BJ (cell line): Measurements from ENCODE around the gene SLC35A3. TPM values are rescaled to one million over a fixed set of nuclear protein-coding genes. Genes with fewer than 3 reads are reported as not detected.
A peak's percentile ranks its signal among the peaks of the same experiment; 100 is the strongest.

Experiments
- CTCF ChIA-PET: fragments of 350-600 bp; formaldehyde crosslinking; extraction: SDS; loops from one replicate; lab custom pipeline; 2021; ENCODE audit warnings: antibody characterized with exemption, inconsistent platforms; lab: Yijun Ruan, JAX
- POLR2A ChIA-PET: fragments of 300-600 bp; sonication (Branson Sonifier 250); formaldehyde crosslinking; extraction: SDS; loops from one replicate; lab custom pipeline; 2021; ENCODE audit warnings: antibody characterized with exemption; lab: Charles Lee
- DNase-seq: peaks from one replicate; pipeline ENCODE4 v3.0.0-alpha.2; 2011; ENCODE audit warnings: low read depth
- H3K27me3 ChIP-seq: 2 replicates; pipeline ENCODE4 v1.6.0; 2011; ENCODE audit warnings: low read length; ENCODE audit not compliant: control insufficient read depth, insufficient read depth
- H3K36me3 ChIP-seq: 2 replicates; pipeline ENCODE4 v1.5.1; 2011; ENCODE audit warnings: low read length; ENCODE audit not compliant: control insufficient read depth, insufficient read depth
- H3K4me3 ChIP-seq: 2 replicates; pipeline ENCODE4 v1.5.1; 2011; ENCODE audit warnings: low read depth, mild to moderate bottlenecking, control low read depth, low read length
- polyA minus RNA-seq: library from RNA; depleted of rRNA, polyadenylated mRNA; stranded (reverse); fragments of >200 nt; gene quantifications from 2 replicates; pipeline ENCODE4 v1.2.3, GENCODE V29; 2011; rRNA and poly(A)+ RNA removed
- polyA plus RNA-seq: library from polyadenylated mRNA; depleted of rRNA; stranded (reverse); fragments of >200 nt; gene quantifications from 2 replicates; pipeline ENCODE4 v1.2.3, GENCODE V29; 2011; rRNA removed
- TF ChIP-seq, protein P1 (sequence below): IDR thresholded peaks from 2 replicates; pipeline ENCODE4 v1.5.1; 2011; ENCODE audit warnings: low read depth, mild to moderate bottlenecking, control low read depth, inconsistent platforms, low read length, moderate library complexity; ENCODE audit not compliant: insufficient read depth

SLC35A3 gene
- 7.8 and 13.3 TPM in 2 replicates for polyA plus RNA-seq
- polyA minus RNA-seq = 3.6 and 6.1 TPM in 2 replicates

DNA sequence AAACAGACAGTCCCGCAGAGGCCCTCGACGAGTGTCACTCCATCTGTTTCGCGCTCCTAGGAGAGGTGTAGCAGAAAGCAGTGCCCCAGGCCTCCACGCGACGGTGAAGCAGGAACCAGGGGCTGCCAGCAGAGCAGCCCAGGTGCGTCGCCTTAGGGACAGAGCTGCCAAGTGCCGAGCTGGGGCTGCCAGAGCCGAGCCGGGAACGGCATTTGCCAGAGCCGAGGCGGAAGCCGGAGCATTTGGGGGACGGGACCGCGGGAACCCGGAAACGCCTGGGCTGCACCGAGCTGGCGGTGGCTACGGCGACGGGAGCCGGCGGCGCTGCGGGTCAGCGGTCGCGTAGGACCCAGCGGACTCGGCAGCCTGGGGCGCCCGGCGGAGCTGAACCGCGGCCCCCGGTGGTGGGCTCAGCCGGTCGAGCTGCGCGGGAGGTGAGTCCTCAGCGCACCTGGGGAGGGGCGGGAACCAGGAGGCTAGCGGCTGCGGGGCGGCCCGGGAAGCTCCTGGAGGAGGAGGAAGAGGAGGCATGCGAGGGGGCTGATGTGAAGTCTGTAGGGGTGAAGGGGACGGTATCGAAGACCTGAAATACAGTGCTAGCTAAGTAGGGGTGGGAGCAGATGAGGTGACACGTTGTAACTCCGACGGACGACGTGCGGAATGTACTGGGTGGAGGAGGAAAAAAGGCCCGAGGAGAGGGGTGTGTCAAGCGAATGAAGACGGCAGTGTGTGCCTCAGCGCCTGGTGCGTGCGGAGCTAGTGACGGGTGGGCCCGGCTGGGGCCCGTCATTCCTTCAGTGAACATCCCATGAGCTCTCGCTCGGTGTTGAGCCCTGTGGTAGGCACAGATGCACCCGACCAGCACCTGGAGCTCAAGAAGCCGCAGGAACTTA, at the start of gene SLC35A3:
Gene SLC35A3, plus strand, starts transcription at position 268 of the 893 bp plus-strand sequence. CDS start 23,559 bp downstream, outside the sequence.
- TF ChIP-seq, protein P1, sequence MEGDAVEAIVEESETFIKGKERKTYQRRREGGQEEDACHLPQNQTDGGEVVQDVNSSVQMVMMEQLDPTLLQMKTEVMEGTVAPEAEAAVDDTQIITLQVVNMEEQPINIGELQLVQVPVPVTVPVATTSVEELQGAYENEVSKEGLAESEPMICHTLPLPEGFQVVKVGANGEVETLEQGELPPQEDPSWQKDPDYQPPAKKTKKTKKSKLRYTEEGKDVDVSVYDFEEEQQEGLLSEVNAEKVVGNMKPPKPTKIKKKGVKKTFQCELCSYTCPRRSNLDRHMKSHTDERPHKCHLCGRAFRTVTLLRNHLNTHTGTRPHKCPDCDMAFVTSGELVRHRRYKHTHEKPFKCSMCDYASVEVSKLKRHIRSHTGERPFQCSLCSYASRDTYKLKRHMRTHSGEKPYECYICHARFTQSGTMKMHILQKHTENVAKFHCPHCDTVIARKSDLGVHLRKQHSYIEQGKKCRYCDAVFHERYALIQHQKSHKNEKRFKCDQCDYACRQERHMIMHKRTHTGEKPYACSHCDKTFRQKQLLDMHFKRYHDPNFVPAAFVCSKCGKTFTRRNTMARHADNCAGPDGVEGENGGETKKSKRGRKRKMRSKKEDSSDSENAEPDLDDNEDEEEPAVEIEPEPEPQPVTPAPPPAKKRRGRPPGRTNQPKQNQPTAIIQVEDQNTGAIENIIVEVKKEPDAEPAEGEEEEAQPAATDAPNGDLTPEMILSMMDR = no peak
- ChIA-PET POLR2A (no interaction called here), CTCF (interaction anchor here (1.2 kb wide), 1 partner anchor 12 kb away, joined by 3 read pairs; no protein-coding TSS in a partner anchor)
- DNase-seq = no peak
- peak within 1 kb of the TSS; percentile 74 for H3K4me3 ChIP-seq
- H3K27me3 ChIP-seq = no peaks in the 10 kb centered on the region
- no peaks in the 10 kb centered on the region for H3K36me3 ChIP-seq

DNA sequence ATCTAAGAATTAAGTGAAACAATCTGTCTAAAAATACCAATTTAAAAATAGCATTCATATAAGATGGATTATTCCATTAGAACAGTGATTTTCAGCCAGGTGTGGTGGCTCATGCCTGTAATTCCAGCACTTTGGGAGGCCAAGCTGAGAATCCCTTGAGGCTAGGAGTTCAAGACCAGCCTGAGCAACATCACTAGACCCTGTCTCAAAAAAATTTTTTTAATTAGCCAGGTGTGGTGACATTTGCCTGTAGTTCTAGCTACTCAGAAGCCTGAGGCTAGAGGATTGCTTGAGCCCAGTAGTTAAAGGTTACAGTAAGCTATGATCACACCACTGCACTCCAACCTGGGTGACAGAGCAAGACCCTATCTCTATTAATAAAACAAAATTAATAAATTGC, 35.0 kb upstream of the SLC35A3 start:
- CTCF ChIA-PET = no interaction called here
- Histone ChIP-seq H3K27me3 (no peaks in the 10 kb centered on the region), H3K36me3 (no peaks in the 10 kb centered on the region), H3K4me3 (no peak overlapping the region)
- TF ChIP-seq, protein P1 = no peak
- POLR2A ChIA-PET = no interaction called here
- no peak for DNase-seq

DNA sequence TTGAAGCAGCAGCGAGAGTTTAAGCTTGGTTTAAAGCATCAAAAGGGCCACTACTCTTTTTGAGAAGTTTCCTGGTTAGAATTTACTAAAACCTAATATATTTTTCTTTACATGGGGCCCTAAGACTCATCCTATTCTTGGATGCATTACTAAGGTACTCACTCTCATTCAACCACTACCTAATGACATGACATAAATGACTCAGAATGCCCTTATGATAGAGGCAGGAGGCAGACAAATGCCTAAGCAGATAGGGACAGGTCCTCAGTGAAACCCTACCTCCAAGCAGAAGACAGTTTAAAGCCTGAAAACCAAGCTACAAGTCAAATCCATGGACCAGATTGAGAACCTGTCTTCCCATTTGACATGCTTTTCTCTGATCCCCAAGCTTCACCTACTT, 34.3 kb upstream of the SLC35A3 start:
- POLR2A ChIA-PET = no interaction called here

DNA sequence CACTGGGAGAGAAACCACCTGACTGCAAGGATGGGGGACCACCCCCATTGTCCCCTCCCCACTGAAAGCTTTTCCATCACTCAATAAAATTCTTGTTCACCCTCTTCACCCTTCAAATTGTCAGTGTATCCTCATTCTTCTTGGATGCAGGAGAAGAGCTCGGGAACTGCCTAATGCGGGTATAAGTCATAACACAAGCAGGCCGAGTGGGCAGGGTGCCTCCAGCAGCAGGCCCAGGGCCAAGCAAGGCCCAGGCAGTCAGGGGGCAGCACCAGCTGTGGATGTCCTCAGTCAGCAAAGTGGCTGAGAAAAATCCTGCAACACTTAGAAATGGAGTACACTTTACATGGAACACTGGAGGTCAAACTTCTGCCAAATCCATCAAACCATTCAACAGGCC, 33.7 kb upstream of the SLC35A3 start:
- ChIA-PET POLR2A (no interaction called here), CTCF (no interaction called here)
- Histone ChIP-seq H3K36me3 (no peaks in the 10 kb centered on the region), H3K27me3 (no peaks in the 10 kb centered on the region), H3K4me3 (no peak overlapping the region)
- no peak for DNase-seq
- TF ChIP-seq, protein P1 = no peak

More for the DNA sequence above, 34.3 kb upstream of the SLC35A3 start:
- CTCF ChIA-PET = no interaction called here
- no peak for DNase-seq
- Histone ChIP-seq H3K27me3 (no peaks in the 10 kb centered on the region), H3K36me3 (no peaks in the 10 kb centered on the region), H3K4me3 (no peak overlapping the region)
- TF ChIP-seq, protein P1 = no peak

DNA sequence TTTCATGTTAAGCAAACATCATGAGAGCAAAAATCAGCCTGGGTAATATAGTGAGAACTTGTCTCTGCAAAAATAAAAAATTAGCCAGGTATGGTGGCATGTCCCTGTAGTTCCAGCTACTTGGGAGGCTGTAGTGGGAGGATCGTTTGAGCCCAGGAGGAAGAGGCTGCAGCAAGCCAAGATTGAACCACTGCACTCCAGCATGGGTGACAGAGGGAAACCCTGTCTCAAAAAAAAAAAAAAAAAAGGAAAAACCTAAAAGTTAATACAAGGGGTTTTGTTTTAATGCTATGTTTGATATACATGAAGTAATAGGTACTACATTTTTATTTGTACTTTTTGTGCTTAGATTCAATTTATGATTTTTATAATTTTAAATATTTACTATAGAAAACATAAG, 27.1 kb upstream of the SLC35A3 start:
- H3K27me3 ChIP-seq = no peaks in the 10 kb centered on the region; the same call in 1 of the 2 replicates
- H3K36me3 ChIP-seq = no peaks in the 10 kb centered on the region
- ChIA-PET POLR2A (no interaction called here), CTCF (interaction anchor here (1.6 kb wide), 1 partner anchor 11 kb away, joined by 3 read pairs; no protein-coding TSS in a partner anchor)
- TF ChIP-seq, protein P1 = no peak
- H3K4me3 ChIP-seq = no peak overlapping the region
- DNase-seq = no peak
